ENCODE measurements around the gene WDFY2. TPM values are rescaled to one million over a fixed set of nuclear protein-coding genes. Genes with fewer than 3 reads are reported as not detected.
"Not testable (repeated sequence)": the region's sequence is repeated elsewhere in the genome, so short reads cannot be mapped to it uniquely, and the experiment has no call there.

WDFY2 gene
- total RNA-seq, 1 experiment from 2014 or later = 26.4 TPM

- Histone ChIP-seq H2AFZ (ENCODE audit: low read length) (no peak overlapping the region), H3K56ac (ENCODE audit: insufficient read length, low read depth, low read length) (no peak overlapping the region), H3K4ac (ENCODE audit: low read depth, low read length) (no peak overlapping the region), H3T11ph (ENCODE audit: low read length) (no peak overlapping the region), H2BK5ac (ENCODE audit: insufficient read length, low read length) (no peak overlapping the region), H2BK12ac (ENCODE audit: insufficient read length, low read depth, low read length) (no peak overlapping the region), H4K8ac (replicated peaks; ENCODE audit: insufficient read length, low read depth, low read length) (no peak overlapping the region), H2AK5ac (ENCODE audit: insufficient read length, low read length) (no peak overlapping the region), H3K18ac (ENCODE audit: insufficient read length, low read depth, low read length) (no peak overlapping the region), H2BK20ac (ENCODE audit: low read depth, low read length, poor library complexity, severe bottlenecking) (no peak overlapping the region), H3K4me2 (ENCODE audit: insufficient read depth, insufficient read length, low read length) (no peak overlapping the region), H3K23ac (ENCODE audit: insufficient read length, low read depth, low read length) (no peak overlapping the region), H3K27me3 (ENCODE audit: insufficient read depth, low read length) (no peaks in the 10 kb centered on the region), H4K91ac (ENCODE audit: insufficient read length, low read depth, low read length) (no peak overlapping the region), H4K5ac (ENCODE audit: insufficient read length, low read depth, low read length) (no peak overlapping the region), H3K9me3 (ENCODE audit: control insufficient read depth, low read depth, low read length) (no peaks in the 10 kb centered on the region), H2BK15ac (ENCODE audit: low read depth, low read length) (no peak overlapping the region), H3K9ac (ENCODE audit: extremely low read depth, insufficient read length, low read length) (no peak overlapping the region), H3K23me2 (ENCODE audit: insufficient read length, low read depth, low read length, poor library complexity, severe bottlenecking) (no peaks in the 10 kb centered on the region), H3K79me1 (ENCODE audit: insufficient read depth, low read depth, low read length, poor library complexity, severe bottlenecking) (no peaks in the 10 kb centered on the region), H3K4me1 (ENCODE audit: insufficient read depth, low read length) (no peaks in the 10 kb centered on the region), H3K14ac (ENCODE audit: insufficient read depth, low read length) (no peak overlapping the region), H2BK120ac (ENCODE audit: low read depth, low read length, poor library complexity, severe bottlenecking) (no peak overlapping the region), H4K20me1 (ENCODE audit: control insufficient read depth, insufficient read depth, insufficient read length) (no peaks in the 10 kb centered on the region), H3K79me2 (ENCODE audit: insufficient read depth, low read length) (no peaks in the 10 kb centered on the region), H3K27ac (ENCODE audit: insufficient read length, low read depth, low read length) (no peak overlapping the region)
- DNase-seq = no peak
- Mint-ChIP-seq H3K4me1 (no peaks in the 10 kb centered on the region), H3K36me3 (ENCODE audit: insufficient read depth in 1 of 3, low read depth in 3 of 3) (peaks cover 3 to 15% (median 10%) of the 10 kb centered on the region in 3 experiments), H3K9me3 (peaks cover 11 to 17% of the 10 kb centered on the region in 2 experiments), H3K4me3 (no peak overlapping the region), H3K27ac (no peak overlapping the region), H3K27me3 (ENCODE audit: low read depth) (peaks cover 4% of the 10 kb centered on the region; the same call in 1 of the 2 replicates)
- TF ChIP-seq CTCF (conservative IDR thresholded peaks at IDR 0.05) = no peak
- no CpG with 5 or more reads among the region's 1 CpG for WGBS (ENCODE audit: extremely low coverage, insufficient read length, low lambda C conversion rate)
Measured at GRCh38 chr13:51564671-51565070, 19.6 kb upstream of the WDFY2 start.

GRCh38 chr13:51569001-51569400, 15.3 kb upstream of the WDFY2 start:
- not testable (repeated sequence) for H3K14ac ChIP-seq (ENCODE audit: insufficient read depth, low read length); H3K27me3 ChIP-seq (ENCODE audit: insufficient read depth, low read length); H3K23ac ChIP-seq (ENCODE audit: insufficient read length, low read depth, low read length); H2BK5ac ChIP-seq (ENCODE audit: insufficient read length, low read length); H4K5ac ChIP-seq (ENCODE audit: insufficient read length, low read depth, low read length); H4K20me1 ChIP-seq (ENCODE audit: control insufficient read depth, insufficient read depth, insufficient read length); DNase-seq; H4K91ac ChIP-seq (ENCODE audit: insufficient read length, low read depth, low read length); H3K4me3 Mint-ChIP-seq; H2BK12ac ChIP-seq (ENCODE audit: insufficient read length, low read depth, low read length); H3K27ac ChIP-seq (ENCODE audit: insufficient read length, low read depth, low read length); H3K4me2 ChIP-seq (ENCODE audit: insufficient read depth, insufficient read length, low read length); H2AFZ ChIP-seq (ENCODE audit: low read length); H2AK5ac ChIP-seq (ENCODE audit: insufficient read length, low read length); H2BK15ac ChIP-seq (ENCODE audit: low read depth, low read length); H2BK20ac ChIP-seq (ENCODE audit: low read depth, low read length, poor library complexity, severe bottlenecking); H3K4me1 Mint-ChIP-seq; H2BK120ac ChIP-seq (ENCODE audit: low read depth, low read length, poor library complexity, severe bottlenecking); H3K9me3 ChIP-seq (ENCODE audit: control insufficient read depth, low read depth, low read length); H3K9ac ChIP-seq (ENCODE audit: extremely low read depth, insufficient read length, low read length); H3K79me2 ChIP-seq (ENCODE audit: insufficient read depth, low read length); H3K18ac ChIP-seq (ENCODE audit: insufficient read length, low read depth, low read length); H3K27ac Mint-ChIP-seq; H3K56ac ChIP-seq (ENCODE audit: insufficient read length, low read depth, low read length); H3K4ac ChIP-seq (ENCODE audit: low read depth, low read length); H3T11ph ChIP-seq (ENCODE audit: low read length); H4K8ac ChIP-seq (replicated peaks; ENCODE audit: insufficient read length, low read depth, low read length); H3K27me3 Mint-ChIP-seq (ENCODE audit: low read depth); H3K4me1 ChIP-seq (ENCODE audit: insufficient read depth, low read length); H3K23me2 ChIP-seq (ENCODE audit: insufficient read length, low read depth, low read length, poor library complexity, severe bottlenecking); H3K79me1 ChIP-seq (ENCODE audit: insufficient read depth, low read depth, low read length, poor library complexity, severe bottlenecking)
- H3K36me3 Mint-ChIP-seq (ENCODE audit: insufficient read depth in 1 of 3, low read depth in 3 of 3) = peaks cover 3 to 15% (median 10%) of the 10 kb centered on the region in 3 experiments
- peaks cover 13 to 17% of the 10 kb centered on the region in 2 experiments for H3K9me3 Mint-ChIP-seq
- WGBS (ENCODE audit: extremely low coverage, insufficient read length, low lambda C conversion rate) = no CpG with 5 or more reads among the region's 4 CpGs
